DND-41 (cell line): Measurements from ENCODE around the gene CCDC38.

Experiments
- ATAC-seq: fragments of 200-7000 bp; cut with Tn5 transposase; 3 replicates; pipeline ENCODE4 v1.9.1; 2021; ENCODE audit warnings: low read depth; ENCODE audit not compliant: insufficient read depth
- DNase-seq: peaks from one replicate; pipeline ENCODE4 v3.0.0-alpha.2; 2020
- H2AFZ ChIP-seq: 2 replicates; pipeline ENCODE4 v1.6.0; 2012; ENCODE audit warnings: low read depth, low read length
- H3K27ac ChIP-seq: 2 replicates; pipeline ENCODE4 v1.5.1; 2012; ENCODE audit warnings: low read length, inconsistent platforms
- H3K27me3 ChIP-seq: fragments of 200-600 bp; sonication (generic); 2 replicates; pipeline ENCODE4 v1.6.0; 2012; ENCODE audit warnings: low read length, mild to moderate bottlenecking, inconsistent platforms; ENCODE audit not compliant: insufficient read depth, poor library complexity
- H3K36me3 ChIP-seq: 2 replicates; pipeline ENCODE4 v1.5.1; 2012; ENCODE audit warnings: low read length, inconsistent platforms; ENCODE audit not compliant: insufficient read depth
- H3K4me1 ChIP-seq: 2 replicates; pipeline ENCODE4 v1.5.1; 2012; ENCODE audit warnings: mild to moderate bottlenecking, low read length; ENCODE audit not compliant: insufficient read depth
- H3K4me2 ChIP-seq: 2 replicates; pipeline ENCODE4 v1.6.0; 2012; ENCODE audit warnings: mild to moderate bottlenecking, moderate library complexity, low read length, inconsistent platforms; ENCODE audit not compliant: insufficient read depth
- H3K4me3 ChIP-seq, 2 experiments: fragments of 200-600 bp in 1 of 2; shearing (Covaris generic) in 1 of 2; 2 replicates each; pipeline ENCODE4 v1.5.1; 2012 to 2016; ENCODE audit warnings: inconsistent platforms in 2 of 2, low read length in 2 of 2, mild to moderate bottlenecking in 2 of 2, low read depth in 1 of 2, moderate library complexity in 1 of 2
- H3K79me2 ChIP-seq: 2 replicates; pipeline ENCODE4 v1.6.0; 2012; ENCODE audit warnings: low read length, inconsistent platforms; ENCODE audit not compliant: insufficient read depth
- H3K9ac ChIP-seq: 2 replicates; pipeline ENCODE4 v1.6.0; 2012; ENCODE audit warnings: low read depth, mild to moderate bottlenecking, inconsistent platforms, low read length, moderate library complexity
- H3K9me3 ChIP-seq: 2 replicates; pipeline ENCODE4 v1.5.1; 2012; ENCODE audit warnings: low read length, moderate library complexity, mild to moderate bottlenecking, inconsistent platforms; ENCODE audit not compliant: insufficient read depth, severe bottlenecking
- H4K20me1 ChIP-seq: 2 replicates; pipeline ENCODE4 v1.6.0; 2012; ENCODE audit warnings: low read length; ENCODE audit not compliant: insufficient read depth
- CTCF ChIP-seq: IDR thresholded peaks from 2 replicates; pipeline ENCODE4 v1.5.1; 2012; ENCODE audit warnings: borderline replicate concordance, low read length, moderate library complexity, mild to moderate bottlenecking; ENCODE audit not compliant: poor library complexity, severe bottlenecking; ENCODE audit errors: extremely low read depth
- EZH2 ChIP-seq: IDR thresholded peaks from 3 replicates; pipeline ENCODE4 v1.6.1; 2012; ENCODE audit warnings: borderline replicate concordance, low read depth, mild to moderate bottlenecking, moderate library complexity, low read length, inconsistent platforms; ENCODE audit not compliant: severe bottlenecking

The CCDC38 gene

GRCh38 chr12:95838125-95838524 is 104.3 kb downstream of the CCDC38 start:
- Histone ChIP-seq H3K9me3 (no peaks in the 10 kb centered on the region), H3K79me2 (no peaks in the 10 kb centered on the region), H3K27me3 (peaks cover 6% of the 10 kb centered on the region), H3K27ac (no peak overlapping the region), H4K20me1 (no peaks in the 10 kb centered on the region), H3K9ac (no peak overlapping the region), H3K4me3 (no peak overlapping the region), H3K36me3 (no peaks in the 10 kb centered on the region), H3K4me1 (no peaks in the 10 kb centered on the region), H2AFZ (no peak overlapping the region), H3K4me2 (no peak overlapping the region)
- no peak for ATAC-seq
- DNase-seq: no peak
- TF ChIP-seq CTCF (no peak), EZH2 (no peak)

GRCh38 chr12:95837240-95838038 is 105.0 kb downstream of the CCDC38 start:
- Histone ChIP-seq H3K9ac (no peak overlapping the region), H3K4me3 (no peak overlapping the region), H4K20me1 (no peaks in the 10 kb centered on the region), H3K9me3 (no peaks in the 10 kb centered on the region), H3K36me3 (no peaks in the 10 kb centered on the region), H3K27ac (no peak overlapping the region), H3K4me1 (no peaks in the 10 kb centered on the region), H2AFZ (no peak overlapping the region), H3K79me2 (no peaks in the 10 kb centered on the region), H3K4me2 (no peak overlapping the region), H3K27me3 (peaks cover 6% of the 10 kb centered on the region)
- TF ChIP-seq EZH2 (no peak), CTCF (no peak)
- ATAC-seq (no peak), DNase-seq (no peak)

- H2AFZ ChIP-seq: no peak overlapping the region
- DNase-seq (no peak), ATAC-seq (no peak)
- no peaks in the 10 kb centered on the region for H3K9me3 ChIP-seq
- no peak overlapping the region for H3K9ac ChIP-seq
- no peak overlapping the region for H3K27ac ChIP-seq
- no peak overlapping the region for H3K4me3 ChIP-seq
- H3K4me1 ChIP-seq: no peaks in the 10 kb centered on the region
- no peak overlapping the region for H3K4me2 ChIP-seq
- H4K20me1 ChIP-seq: no peaks in the 10 kb centered on the region
- no peaks in the 10 kb centered on the region for H3K36me3 ChIP-seq
- H3K27me3 ChIP-seq: peaks cover 6% of the 10 kb centered on the region
- TF ChIP-seq EZH2: no peak
- no peak for TF ChIP-seq CTCF
- H3K79me2 ChIP-seq: no peaks in the 10 kb centered on the region
Measured at GRCh38 chr12:95836630-95837239, 105.7 kb downstream of the CCDC38 start.
